ENCODE data around the gene FHL1.
"Not testable (repeated sequence)": the region's sequence is repeated elsewhere in the genome, so short reads cannot be mapped to it uniquely, and the experiment has no call there.

The FHL1 gene

GRCh38 chrX:136162827-136163570 lies 15.7 kb downstream of the FHL1 start:
- peaks cover 35% of the 10 kb centered on the region for H3K79me2 ChIP-seq
- H3K9me3 ChIP-seq (ENCODE audit: control insufficient read depth, low read length): no peaks in the 10 kb centered on the region
- peak; percentile 61 for TF ChIP-seq CTCF (IDR thresholded peaks at IDR 0.05)
- H3K27ac ChIP-seq: peak overlapping the region; percentile 44
- no peaks in the 10 kb centered on the region for H3K27me3 ChIP-seq (ENCODE audit: control insufficient read depth, insufficient read depth, low read length)
- H3K4me1 ChIP-seq: peaks cover 9% of the 10 kb centered on the region
- H3K36me3 ChIP-seq (ENCODE audit: control insufficient read depth, insufficient read depth, low read length): no peaks in the 10 kb centered on the region
- no peak overlapping the region for H3K4me2 ChIP-seq (ENCODE audit: low read length)
- no peak overlapping the region for H3K4me3 ChIP-seq (ENCODE audit: low read depth, low read length)
- no peak overlapping the region for H3K9ac ChIP-seq
- no peak overlapping the region for H2AFZ ChIP-seq

GRCh38 chrX:136163689-136164088 lies 16.4 kb downstream of the FHL1 start:
- Histone ChIP-seq H3K79me2 (peaks cover 39% of the 10 kb centered on the region), H3K36me3 (ENCODE audit: control insufficient read depth, insufficient read depth, low read length) (no peaks in the 10 kb centered on the region), H2AFZ (no peak overlapping the region), H3K4me1 (peaks cover 6% of the 10 kb centered on the region), H3K9me3 (ENCODE audit: control insufficient read depth, low read length) (no peaks in the 10 kb centered on the region), H3K27ac (no peak overlapping the region), H3K4me2 (ENCODE audit: low read length) (no peak overlapping the region), H3K27me3 (ENCODE audit: control insufficient read depth, insufficient read depth, low read length) (no peaks in the 10 kb centered on the region), H3K4me3 (ENCODE audit: low read depth, low read length) (no peak overlapping the region), H3K9ac (no peak overlapping the region)
- TF ChIP-seq CTCF (IDR thresholded peaks at IDR 0.05): no peak

- Histone ChIP-seq H3K9ac (no peak overlapping the region), H3K4me3 (ENCODE audit: low read depth, low read length) (no peak overlapping the region), H3K4me1 (peaks cover 8% of the 10 kb centered on the region), H3K4me2 (ENCODE audit: low read length) (no peak overlapping the region), H3K27ac (no peak overlapping the region), H3K9me3 (ENCODE audit: control insufficient read depth, low read length) (no peaks in the 10 kb centered on the region), H2AFZ (no peak overlapping the region), H3K79me2 (peaks cover 39% of the 10 kb centered on the region), H3K27me3 (ENCODE audit: control insufficient read depth, insufficient read depth, low read length) (no peaks in the 10 kb centered on the region), H3K36me3 (ENCODE audit: control insufficient read depth, insufficient read depth, low read length) (no peaks in the 10 kb centered on the region)
- no peak for TF ChIP-seq CTCF (IDR thresholded peaks at IDR 0.05)
Observed at GRCh38 chrX:136165406-136165805, 18.1 kb downstream of the FHL1 start.

GRCh38 chrX:136166221-136166855 lies 19.0 kb downstream of the FHL1 start:
- TF ChIP-seq CTCF (IDR thresholded peaks at IDR 0.05): peak; percentile 17
- Histone ChIP-seq H3K4me1 (peaks cover 16% of the 10 kb centered on the region), H2AFZ (no peak overlapping the region), H3K9ac (no peak overlapping the region), H3K27ac (no peak overlapping the region), H3K27me3 (ENCODE audit: control insufficient read depth, insufficient read depth, low read length) (no peaks in the 10 kb centered on the region), H3K4me2 (ENCODE audit: low read length) (peak overlapping the region; percentile 26), H3K36me3 (ENCODE audit: control insufficient read depth, insufficient read depth, low read length) (no peaks in the 10 kb centered on the region), H3K79me2 (peaks cover 39% of the 10 kb centered on the region), H3K4me3 (ENCODE audit: low read depth, low read length) (no peak overlapping the region), H3K9me3 (ENCODE audit: control insufficient read depth, low read length) (no peaks in the 10 kb centered on the region)

- not testable (repeated sequence) for H3K9ac ChIP-seq; H3K4me3 ChIP-seq (ENCODE audit: low read depth, low read length); H2AFZ ChIP-seq; H3K36me3 ChIP-seq (ENCODE audit: control insufficient read depth, insufficient read depth, low read length); H3K9me3 ChIP-seq (ENCODE audit: control insufficient read depth, low read length); H3K4me2 ChIP-seq (ENCODE audit: low read length); H3K27me3 ChIP-seq (ENCODE audit: control insufficient read depth, insufficient read depth, low read length); H3K27ac ChIP-seq
- Histone ChIP-seq H3K79me2 (peaks cover 39% of the 10 kb centered on the region), H3K4me1 (peaks cover 18% of the 10 kb centered on the region)
Observed at GRCh38 chrX:136167989-136168388, 20.7 kb downstream of the FHL1 start.

Data from parathyroid adenoma (tissue), 2 donors.